Iris pigment epithelial cell (primary cell): ENCODE data around the gene CSF2RB.

ENCODE experiments used
- DNase-seq: peaks from one replicate; pipeline ENCODE4 v3.0.0-alpha.2; 2011; ENCODE audit warnings: low read depth

The CSF2RB gene

DNA sequence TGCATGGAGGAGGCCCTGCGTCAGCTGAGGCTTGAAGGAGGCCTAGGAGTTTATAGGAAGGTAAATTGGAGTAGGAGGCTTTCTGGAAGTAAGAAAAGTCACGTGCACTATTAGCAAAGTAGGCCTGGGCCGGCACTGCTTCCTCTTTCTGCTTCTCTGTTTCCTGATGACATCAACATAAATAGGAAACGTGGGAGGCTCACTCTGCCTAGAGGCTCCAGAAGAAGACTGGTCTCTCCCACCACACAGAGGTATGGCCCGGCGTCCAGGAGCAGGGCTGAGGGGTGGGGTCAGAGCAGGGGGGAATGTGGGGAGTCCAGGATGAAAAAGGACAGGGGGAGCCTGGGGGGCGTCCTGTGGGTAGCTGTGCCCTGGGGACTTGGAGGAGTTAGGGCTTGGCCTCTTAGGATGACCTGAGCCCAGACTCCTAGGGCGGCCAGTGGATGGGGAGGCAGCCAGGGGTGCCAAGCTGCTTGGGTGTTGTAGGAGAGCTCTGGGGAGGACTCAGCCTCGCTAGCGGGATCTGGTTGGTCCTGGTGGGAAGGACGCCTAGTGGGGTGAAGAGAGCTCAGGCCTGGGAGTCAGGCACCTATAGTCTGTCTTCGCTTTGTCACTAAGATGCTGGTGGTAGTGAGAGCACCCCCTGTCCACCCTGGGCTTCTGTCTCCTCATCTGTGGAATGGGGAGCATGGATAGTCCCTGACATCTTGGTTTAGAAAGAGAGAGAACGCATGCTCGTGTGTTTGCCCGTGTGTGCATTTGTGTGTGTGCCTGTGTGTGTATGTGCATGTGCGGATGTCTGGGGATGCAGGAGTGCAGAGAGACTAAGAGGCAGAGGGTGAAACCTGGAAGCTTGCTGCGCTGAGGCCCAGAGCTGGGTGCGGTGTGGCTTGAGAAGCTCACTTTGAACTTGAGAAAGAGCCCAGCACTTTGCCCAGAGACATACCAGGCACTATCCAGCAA, at the start of gene CSF2RB:
CSF2RB (plus strand) TSS at position 202 of the 963 bp plus-strand sequence. CDS start 8,580 bp downstream, outside the sequence.
- no peak for DNase-seq

- DNase-seq, result no peak
Measured at GRCh38 chr22:36863979-36864378, 49.4 kb upstream of the CSF2RB start.

GRCh38 chr22:36864454-36865215, 48.8 kb upstream of the CSF2RB start:
- DNase-seq, result no peak

DNA sequence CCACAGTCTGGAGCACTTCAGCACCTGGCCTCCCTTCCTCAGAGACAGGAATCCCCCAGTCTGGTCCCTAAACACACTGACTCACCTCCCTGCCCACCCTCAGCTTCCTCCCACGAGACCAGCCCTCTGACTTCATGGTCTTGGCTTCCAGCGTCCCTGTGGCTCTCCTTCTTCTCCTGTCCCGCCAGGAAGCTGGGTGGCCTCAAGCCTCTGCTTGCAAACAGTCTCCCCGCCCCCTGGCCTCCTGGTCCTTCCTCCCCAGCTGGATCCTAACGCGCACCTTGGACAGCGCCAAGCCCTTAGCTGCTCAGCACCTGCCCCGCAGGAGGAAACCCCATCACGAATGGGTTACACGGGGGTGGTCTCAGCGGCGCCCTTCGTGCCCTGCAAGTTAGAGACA, 48.1 kb upstream of the CSF2RB start:
- DNase-seq, result no peak

GRCh38 chr22:36867695-36868094, 45.7 kb upstream of the CSF2RB start:
- DNase-seq, result no peak

DNA sequence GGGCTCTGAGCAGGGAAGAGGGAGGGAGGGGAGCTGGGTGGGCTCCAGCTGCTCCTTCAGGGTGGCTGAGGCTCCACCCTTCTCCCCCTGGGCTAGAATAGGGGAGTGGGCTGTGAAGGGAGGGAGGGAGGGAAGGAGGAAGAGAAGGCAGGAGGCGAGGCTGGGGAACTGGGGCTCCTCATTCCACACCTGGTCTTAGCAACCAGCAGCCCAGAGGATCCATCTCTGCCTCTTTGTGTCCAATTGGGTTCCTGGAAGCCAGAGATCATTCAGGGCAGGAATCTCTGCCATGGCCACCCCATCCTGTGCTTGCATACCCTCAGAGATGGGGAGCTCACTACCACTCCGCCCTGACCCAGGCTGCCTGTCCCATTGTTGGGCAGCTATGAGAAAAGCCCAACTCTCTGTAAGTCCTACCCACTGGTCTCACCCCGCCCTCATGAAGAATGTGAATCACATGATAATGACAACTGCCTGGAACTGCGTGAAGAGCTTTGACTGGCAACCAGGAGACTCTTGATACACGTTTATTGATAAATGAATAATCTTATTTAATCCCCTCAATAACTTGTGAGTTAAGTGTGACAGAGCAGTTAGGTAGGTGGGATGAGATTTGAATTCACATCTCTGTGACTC, 44.8 kb upstream of the CSF2RB start:
- no peak for DNase-seq

DNA sequence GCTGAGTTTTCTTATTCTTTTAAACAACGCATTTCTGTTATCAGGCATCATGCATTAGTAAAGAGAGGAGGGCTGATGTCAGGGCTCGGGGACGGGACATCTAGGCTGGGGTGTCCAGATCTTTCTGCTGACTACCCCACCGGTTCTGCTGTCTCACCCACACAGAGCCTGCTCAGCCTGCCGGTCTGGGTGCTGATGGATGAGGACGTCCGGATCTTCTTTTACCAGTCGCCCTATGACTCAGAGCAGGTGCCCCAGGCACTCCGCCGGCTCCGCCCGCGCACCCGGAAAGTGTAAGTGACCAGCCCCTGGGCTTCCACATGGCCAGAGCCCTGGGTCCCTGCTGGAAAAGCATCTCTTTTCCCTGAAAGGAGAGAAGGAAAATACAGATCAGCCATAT, 43.2 kb upstream of the CSF2RB start:
- DNase-seq, result no peak

DNA sequence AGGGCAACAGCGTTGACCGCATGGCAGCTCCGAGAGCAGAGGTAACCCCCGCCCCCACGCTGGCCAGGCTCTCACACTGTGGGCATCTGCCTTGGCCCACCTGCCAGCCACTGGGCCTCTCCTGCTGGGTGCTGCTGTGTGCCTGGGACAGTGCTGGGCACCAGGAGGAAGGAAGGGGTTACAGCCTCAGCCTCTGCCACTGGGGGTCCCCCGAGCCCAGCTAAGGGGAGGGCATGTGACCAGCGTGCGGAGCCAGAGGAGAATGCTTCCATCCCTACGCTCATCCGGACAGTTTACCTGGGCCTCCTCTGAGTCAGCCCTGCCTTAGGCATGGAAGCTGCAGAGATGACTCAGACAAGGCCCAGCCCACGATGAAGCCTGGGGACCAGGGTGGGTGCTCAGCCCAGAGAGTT, 41.8 kb upstream of the CSF2RB start:
- no peak for DNase-seq

DNA sequence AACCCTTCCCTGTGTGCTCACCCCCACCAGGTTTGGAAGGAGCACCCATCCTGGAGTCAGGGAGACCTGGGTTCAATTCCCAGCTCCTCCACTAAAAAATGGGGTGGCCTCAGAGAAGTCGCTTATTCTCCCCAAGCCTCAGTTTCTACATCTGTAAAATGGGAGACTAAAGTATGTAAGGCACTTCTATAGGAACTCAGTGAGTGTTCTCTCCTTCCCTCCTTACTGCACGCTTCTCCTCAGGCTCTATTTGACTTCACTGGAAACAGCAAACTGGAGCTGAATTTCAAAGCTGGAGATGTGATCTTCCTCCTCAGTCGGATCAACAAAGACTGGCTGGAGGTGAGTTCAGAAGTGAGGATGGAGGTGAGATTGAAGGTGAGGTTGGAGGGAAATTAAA, 41.3 kb upstream of the CSF2RB start:
- no peak for DNase-seq

DNA sequence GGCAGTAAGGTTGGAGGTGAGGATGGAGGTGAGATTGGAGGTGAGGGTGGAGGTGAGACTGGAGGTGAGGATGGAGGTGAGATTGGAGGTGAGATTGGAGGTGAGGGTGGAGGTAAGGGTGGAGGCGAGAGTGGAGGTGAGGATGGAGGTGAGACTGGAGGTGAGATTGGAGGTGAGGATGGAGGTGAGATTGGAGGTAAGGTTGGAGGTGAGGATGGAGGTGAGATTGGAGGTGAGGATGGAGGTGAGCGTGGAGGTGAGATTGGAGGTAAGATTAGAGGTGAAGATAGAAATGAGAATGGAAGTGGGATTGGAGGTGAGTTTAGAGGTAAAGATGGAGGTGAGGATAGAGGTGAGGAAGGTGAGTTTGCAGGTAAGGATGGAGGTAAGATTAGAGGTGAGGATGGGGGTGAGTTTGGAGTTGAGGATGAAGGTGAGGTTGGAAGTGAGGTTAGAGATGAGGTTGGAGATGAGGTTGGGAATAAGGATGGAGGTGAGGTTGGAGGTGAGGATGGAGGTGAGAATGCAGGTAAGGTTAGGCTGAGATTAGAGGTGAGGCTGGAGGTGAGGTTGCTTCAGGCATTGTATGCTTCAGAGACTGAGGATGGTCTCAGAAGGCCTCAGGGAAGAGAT, 40.4 kb upstream of the CSF2RB start:
- no peak for DNase-seq

DNA sequence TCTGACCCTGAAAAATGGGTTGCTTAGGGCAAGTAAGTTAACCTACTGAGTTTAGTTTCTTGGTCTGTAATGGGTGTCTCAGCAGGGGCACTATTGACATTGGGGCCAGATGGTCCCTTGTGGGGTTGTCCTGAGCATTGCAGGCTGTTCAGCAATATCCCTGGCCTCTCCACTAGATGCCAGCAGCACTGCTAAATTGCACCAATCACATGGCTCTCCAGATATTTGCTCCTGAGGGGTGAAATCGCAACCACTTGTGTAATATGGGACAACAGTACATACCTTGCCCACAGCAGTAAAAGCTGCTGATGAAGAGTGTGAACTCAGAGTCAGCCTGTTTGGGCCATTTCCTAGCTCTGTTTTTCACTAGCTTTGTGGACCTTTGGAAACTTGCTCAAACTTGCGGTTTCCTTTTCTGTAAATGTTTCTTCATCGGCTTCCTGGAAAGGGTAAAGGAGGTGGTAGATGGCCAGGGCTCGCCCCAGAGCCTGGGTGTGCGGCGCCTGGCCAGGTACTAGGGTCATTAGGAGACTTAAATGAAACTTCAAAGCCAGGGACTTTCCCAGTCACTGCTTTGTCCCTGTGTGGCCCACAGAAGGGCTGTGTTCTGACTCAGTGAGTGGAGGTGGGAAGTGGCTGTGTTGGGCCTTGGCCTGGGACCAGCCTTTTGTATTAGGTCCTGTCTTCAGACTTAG, 39.7 kb upstream of the CSF2RB start:
- peak; percentile 66 for DNase-seq

DNA sequence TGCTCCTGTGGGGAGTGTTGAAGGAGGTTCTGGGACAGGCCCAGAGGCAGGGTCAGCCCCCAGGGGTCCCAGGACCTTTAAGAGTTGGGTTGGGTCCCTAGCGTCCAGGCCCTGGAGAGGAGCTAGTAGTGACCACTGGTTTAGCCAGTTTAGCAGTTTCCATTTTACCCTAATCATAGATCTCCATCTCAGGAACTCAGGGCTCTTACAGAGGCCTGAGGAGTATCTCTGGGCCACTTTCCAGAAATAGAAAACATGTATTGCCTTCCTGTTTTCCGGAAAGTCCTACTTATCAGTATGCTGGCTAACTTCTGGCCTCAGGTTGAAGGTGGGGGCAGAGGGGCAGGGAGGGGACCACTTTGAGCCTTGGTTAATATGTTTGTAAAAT, 39.1 kb upstream of the CSF2RB start:
- DNase-seq, result no peak

DNA sequence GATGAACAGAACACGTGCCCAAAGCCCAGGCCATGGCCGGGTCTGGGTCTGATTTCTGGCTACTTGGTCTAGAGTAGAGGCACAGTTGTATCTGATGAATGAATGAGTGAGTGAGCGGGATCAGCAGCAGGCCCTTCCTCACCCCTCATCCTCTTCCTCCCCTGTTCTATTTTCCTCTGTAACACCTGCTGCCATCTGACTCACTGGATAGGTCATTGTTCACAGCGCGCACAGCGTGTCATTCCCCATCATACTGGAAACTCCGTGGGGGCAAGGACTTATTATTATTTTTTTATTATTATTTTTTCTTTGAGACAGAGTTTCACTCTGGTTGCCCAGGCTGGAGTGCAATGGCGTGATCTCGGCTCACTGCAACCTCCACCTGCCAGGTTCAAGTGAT, 38.7 kb upstream of the CSF2RB start:
- no peak for DNase-seq

- no peak for DNase-seq
Measured at GRCh38 chr22:36875741-36876140, 37.7 kb upstream of the CSF2RB start.

GRCh38 chr22:36879775-36880174, 33.7 kb upstream of the CSF2RB start:
- no peak for DNase-seq

DNA sequence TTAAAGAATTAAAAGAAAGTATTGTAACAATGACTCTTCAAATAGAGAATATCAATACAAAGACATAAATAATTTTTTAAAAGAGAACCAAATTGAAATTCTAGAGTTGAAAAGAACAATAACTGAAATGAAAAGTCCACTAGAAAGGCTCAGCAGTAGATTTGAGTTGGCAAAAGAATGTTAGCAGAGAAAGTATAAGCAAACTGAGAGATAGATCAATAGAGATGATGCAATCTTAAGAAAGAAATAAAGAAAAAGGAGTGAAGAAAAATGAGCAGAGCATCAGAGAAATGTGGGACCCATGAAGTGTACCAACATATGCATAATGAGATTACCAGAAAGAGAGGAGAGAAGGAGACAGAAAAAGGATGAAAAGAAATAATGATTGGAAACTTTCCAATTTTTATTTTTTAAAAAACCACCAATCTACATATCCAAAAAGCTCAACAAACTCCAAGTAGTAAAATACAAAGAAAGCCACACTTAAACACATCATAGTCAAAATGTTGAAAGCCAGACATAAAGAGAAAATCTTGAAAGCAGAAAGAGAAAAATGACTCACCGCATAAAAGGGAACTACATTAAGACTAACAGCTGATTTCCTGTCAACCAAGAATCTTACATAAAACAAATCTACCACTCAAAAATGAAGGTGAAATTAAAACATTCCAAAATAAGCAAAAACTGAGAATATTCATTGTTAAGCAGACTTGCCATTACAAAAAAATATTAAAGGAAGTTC, 31.8 kb upstream of the CSF2RB start:
- no peak for DNase-seq

- peak; percentile 28 for DNase-seq
Measured at GRCh38 chr22:36884349-36885158, 28.9 kb upstream of the CSF2RB start.

- no peak for DNase-seq
Measured at GRCh38 chr22:36885474-36885873, 28.0 kb upstream of the CSF2RB start.

GRCh38 chr22:36886016-36886415, 27.4 kb upstream of the CSF2RB start:
- DNase-seq, result no peak

DNA sequence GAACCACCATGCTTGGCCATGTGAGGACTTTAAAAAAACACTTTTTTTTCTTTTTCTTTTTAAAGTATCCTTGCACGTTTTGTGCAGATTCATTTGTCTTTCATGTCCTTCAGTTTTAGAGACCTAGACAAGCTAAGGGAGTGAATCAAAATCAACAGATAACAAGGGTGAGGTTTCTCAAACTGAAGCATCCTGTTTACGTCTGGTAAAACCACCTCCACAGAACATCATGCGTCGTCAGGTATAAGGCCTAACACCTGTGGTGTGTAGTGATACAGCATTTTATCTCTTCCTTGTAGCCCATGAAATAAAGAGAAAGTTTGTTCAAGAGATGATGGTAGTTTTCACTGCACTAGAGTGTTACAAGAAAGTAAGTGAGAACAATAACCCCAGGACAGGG, 26.3 kb upstream of the CSF2RB start:
- no peak for DNase-seq
